ENCODE results near the gene IQCE.

DNA sequence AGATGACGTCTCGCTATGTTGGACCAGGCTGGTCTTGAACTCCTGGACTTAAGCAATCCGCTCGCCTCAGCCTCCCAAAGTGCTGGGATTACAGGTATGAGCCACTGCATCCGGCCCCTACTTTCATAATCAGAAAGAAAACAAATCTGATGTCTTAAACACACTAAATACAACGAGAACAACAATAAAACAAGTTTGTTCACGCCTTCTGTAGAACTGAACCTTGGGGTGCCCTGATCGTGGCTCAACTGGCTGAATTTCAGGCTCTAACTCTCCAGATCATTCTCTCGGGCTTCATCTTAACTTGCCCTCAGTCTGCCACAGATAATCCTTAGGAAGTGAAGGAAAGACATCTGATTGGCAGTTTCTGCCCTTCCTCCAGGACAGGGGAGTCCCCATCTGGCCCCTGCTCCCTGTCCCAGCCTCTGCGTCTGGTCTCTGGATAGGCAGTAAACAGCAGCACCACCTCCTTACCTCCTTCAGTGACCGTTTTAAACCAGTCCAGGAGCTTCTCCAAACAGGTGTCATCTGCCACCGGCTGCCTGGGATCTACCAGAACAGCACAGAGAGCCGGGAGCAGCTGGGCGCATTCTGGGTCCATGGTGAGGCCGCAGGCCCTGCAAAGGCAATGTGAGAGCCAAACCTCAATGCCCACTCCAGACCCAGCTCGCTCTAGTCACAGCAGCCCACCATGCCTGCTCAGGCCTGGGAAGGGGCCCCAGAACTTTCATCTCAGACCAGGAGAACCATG, 4.8 kb upstream of the IQCE start:
- TF ChIP-seq CTCF (IDR thresholded peaks at IDR 0.05) (no peak), POLR2A (IDR thresholded peaks at IDR 0.05) (no peak), EP300 (IDR thresholded peaks at IDR 0.05) (no peak)
